Raji (cell line): ENCODE measurements around the gene ADGRF5.

Experiments used
- POLR2A ChIP-seq: IDR thresholded peaks from 2 replicates; pipeline ENCODE4 v1.6.1; 2011; ENCODE audit warnings: low read depth, low read length, control low read depth; ENCODE audit not compliant: insufficient read depth

Gene ADGRF5

DNA sequence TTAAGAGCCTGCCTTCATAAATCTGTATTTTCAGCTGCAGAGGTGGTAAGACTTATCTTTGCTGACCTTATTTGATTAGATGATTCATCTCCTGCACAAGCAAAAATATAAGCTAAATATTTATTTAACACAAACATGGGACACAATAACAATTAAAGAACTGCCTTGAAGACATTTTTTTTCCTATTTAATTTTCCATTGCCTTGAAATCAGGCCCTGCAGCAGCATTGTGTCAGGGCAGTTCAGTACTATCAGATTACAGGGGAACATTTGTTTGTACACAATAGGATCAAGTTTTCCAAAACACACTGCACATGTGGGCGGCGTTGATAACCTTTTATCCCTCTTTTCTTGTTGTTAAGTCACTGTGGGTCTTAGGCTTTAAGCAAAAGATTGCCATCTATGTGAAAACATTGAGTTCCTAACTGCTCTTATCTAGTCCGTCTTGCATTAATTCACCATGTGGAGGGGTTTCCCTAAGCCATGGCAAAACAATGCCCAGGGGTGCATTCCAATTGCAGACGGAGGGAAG lies 7.4 kb downstream of the ADGRF5 start:
- TF ChIP-seq POLR2A: no peak

DNA sequence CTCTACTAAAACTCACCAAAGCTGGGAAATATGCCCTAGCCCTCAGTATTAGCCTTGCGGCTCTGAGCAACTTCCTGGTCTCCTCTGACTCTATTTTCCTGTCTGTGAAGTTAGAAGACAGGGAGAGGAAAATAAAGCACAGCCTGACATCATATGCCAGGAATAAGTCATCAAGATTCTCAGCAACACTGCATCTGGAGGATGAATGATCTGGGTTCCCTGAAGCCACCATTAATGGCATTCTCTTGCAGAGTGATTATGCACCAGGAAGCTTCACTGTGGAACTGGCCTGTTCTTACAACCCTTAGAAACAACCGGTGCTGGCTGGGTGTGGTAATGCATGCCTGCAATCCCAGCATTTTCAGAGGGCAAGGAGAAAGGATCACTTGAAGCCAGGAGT lies 12.4 kb downstream of the ADGRF5 start:
- TF ChIP-seq POLR2A: no peak

DNA sequence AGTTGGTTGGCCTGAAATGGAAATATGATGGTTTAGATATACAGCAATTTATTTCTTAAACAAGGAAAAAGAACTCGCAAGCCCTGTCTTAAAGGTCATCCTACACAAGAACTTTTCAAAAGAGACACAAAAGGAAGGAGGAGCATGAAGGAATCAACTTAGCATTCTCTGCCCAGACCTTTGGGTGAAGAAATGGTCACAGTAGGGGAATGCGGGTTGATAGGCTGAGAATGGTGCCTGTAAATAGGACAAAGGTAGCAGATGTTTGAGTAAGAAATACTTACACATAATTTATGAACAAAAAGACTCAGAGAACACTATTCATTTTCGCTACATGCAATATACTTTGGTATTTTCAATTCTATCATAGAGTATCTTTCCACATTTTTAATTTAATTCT lies 15.0 kb downstream of the ADGRF5 start:
- no peak for TF ChIP-seq POLR2A

DNA sequence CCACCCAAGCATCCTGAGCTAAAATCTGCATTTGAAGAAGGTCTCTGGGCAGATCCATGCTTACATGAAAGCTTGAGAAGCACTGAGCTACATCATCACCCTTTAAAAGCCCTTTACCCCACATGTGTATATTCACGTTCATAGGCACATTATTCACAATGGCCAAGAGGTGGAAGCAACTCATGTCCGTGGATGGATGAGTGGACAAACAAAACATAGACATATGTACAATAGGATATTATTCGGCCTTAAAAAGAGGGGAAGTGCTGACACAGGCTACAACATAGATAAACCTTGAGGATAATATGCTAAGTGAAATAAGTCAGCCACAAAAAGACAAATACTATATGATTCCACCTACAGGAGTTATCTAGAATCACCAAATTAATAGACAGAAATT lies 17.6 kb downstream of the ADGRF5 start:
- TF ChIP-seq POLR2A: no peak

DNA sequence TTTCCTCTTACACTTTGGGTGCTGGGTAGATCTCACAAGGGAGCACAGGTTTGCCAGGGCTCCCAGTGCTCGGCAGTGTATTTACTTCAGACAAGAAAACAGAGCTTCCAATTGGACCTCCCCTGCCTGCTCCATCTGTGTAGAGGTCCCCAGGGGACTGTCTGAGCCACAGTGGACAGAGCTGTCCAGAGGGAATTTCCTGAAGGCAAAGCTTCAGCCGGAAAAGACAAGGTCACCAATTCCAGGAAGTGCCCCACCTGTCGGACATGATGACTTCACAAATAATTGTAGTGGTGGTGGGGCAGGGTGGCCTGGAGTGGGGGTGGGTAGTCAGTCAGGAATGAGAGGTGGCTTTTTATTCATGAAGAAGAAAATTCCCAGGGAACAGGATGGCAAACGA lies 18.6 kb downstream of the ADGRF5 start:
- TF ChIP-seq POLR2A: no peak

DNA sequence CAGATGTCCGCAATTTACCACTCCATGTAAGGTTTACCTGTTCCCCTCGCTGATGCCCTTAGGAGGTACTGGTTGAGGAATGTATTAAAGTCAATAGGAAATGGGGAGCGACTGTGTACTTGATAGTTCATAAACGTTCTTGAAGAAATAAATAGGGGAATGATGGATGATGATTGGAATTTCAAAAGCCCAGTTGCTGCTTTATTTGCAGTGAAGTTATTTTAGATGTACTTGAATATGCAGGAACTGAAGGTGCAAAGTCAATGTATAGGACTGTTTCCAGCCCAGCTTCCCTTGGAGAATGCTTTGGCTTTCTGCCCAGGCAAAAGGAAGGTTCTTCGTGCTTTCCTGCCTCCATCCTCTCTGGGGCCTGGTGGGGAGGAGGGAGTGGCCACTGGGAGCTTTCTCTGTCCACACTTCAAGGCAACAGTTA lies 19.8 kb downstream of the ADGRF5 start:
- TF ChIP-seq POLR2A: no peak

DNA sequence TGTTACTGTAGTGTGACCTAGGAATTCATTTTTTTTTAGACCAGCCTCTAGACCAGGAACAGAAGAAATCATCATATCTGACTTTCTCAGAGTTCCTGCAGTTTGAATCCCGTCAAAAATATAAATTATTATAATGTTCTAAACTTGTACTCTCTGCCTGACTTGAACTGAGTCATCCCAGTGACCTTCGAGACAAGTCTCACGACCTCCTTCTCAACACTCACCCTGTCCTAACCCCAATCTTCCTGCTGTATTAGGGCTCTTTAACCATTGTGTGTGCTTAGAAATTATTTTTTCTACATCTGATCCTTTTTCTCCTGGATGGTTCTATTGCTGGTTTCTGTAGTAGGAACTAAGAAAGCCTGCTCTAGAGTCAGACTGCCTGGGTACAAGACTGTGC lies 21.5 kb downstream of the ADGRF5 start:
- no peak for TF ChIP-seq POLR2A

DNA sequence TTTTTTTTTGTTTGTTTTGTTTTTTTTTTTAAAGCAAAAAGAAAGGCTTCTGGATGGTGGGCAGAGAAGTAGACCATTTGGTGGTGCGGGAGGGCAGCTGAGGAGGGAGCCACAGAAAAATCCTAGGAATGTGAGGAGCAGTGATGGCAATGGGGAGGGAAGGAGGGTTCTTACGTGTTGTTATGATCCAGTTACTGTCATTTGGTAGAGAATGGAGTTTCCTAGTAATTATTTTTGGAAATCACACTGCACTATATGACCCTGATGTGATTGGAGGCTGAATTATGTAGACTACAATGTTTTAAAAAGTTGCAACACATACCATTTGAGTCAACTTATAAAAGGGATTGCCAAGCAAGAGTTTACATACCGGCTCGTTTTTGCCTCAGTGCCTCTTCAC lies 22.1 kb downstream of the ADGRF5 start:
- TF ChIP-seq POLR2A: no peak

DNA sequence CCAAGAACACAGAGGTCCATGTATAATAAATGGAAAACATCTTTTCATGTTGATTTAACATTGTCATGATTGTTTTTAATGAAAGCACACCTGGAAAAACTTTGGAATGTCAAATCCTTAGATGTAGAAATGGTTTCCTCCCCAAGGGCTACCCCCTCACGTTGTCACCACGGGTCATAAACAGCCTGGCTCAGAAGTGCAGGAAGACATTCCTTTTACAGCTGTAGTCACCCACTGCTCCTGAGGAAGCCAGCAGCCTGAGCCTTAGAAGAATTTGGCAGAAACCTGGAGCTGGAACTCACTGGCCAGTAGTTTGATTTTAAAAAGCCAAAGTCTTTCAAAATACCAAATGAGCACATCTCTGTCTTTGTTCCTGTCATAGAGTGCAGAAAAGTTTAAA lies 23.7 kb downstream of the ADGRF5 start:
- no peak for TF ChIP-seq POLR2A

DNA sequence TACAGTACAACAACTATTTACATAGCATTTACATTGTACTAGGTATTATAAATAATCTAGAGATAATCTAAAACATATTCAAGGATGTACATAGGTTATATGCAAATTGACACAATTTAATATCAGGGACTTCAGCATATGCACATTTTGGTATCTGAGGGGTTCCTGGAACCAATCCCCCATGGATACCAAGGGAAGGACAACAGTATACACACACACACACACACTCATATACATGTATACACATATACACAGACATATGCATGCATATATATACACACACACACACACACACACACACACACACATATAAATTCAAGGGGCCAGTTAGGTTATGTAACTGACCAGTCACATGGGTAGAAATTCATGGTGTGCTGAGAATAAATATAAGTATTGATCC lies 24.9 kb downstream of the ADGRF5 start:
- no peak for TF ChIP-seq POLR2A

DNA sequence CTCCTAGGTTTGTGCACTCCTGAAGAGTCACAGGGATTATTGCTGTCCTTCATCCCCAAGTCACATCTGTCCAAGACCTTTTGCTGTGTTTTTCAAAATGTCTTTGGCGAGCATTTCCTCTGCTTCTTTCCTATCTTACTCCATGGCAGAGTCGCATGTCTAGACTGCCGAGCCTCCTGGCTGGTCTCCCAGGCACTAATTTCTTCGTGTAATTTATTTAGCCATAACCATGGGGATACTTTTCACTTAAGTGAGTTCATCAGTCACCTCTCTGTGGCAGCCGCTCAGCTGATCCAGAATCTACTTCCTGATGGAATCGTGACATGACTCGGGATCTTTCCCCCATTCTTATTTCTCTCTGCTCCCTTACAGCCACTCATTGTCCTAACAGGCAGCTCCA lies 25.8 kb downstream of the ADGRF5 start:
- TF ChIP-seq POLR2A: no peak

DNA sequence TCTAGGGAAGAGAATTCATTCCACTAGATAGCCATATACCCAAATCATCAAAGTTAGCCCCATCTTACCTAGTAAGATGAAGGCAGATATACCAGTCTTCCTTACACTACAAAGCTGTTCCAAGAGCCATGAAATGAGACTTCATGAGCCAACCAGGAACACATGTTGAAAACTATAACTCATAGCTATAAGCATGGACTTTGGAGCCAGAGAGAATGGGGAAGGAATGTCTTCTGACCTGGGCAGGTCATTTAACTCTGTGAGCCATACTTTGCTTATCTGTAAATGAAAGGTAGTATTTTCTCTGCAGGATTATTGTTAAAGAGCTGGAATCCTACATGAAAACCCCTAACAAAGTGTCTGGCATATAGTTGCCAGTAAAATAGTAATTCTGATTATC lies 27.3 kb downstream of the ADGRF5 start:
- TF ChIP-seq POLR2A: no peak

DNA sequence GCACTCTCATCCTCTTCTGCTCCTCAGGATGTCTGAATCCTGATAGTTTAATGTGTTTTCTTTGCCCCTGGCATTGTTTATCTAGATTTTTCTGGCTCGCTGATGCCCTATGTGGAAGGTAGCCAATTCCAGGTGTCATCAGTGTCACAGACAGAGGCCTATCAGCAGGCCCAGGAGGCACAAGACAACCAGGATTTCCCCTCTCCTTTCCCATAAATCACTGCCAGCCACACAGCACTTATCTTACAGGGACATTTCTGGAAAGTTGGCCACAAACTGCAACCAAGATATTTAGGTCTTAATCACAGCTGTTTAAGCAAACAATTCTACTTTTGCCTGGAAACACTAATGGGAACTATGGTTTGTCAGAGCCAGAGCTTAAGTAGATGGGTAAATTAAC lies 28.1 kb downstream of the ADGRF5 start:
- TF ChIP-seq POLR2A: no peak

DNA sequence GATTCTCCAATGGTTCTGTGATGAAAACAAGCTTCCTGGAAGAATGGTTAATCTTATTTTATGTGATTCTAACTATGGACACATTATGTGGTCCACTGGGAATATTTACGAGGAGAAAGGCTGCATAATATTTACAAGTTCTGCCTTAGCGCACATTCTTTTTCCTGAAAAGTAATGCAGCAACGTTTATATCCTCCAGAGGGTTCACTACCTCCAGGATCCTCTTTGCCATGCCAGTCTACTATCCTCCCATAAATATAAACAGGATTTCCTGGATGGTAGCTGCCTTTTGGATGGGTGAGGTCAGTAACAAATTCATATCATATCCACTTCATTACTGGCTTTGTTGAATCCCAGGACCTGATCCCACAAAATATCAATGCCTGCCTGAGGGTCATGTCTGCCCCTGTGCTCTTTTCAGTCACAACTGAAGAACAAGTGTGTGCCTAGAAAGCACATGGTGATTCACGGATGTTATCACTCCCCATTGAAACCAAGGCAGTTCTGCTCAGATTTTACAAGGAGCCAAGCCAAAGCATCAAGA lies 30.4 kb downstream of the ADGRF5 start:
- TF ChIP-seq POLR2A: no peak

DNA sequence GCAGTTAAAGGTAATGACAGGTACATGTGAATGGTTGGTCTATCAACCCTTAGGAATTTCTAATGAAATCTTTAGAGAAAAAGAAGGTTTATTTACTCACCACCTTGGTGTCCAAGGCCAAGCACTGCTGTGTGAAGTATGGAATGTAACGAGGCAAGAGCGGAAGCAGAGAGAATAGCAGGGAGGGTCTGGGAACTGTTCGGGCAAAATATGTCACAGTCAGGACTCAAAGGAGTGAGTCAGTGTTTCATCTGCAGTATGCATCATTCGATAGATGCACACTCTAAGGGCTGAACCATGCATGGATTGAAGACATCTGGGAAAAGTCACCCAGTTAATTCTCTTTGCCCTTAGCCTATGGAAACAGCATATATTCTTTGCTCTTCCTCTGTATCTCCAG lies 33.2 kb downstream of the ADGRF5 start:
- no peak for TF ChIP-seq POLR2A

DNA sequence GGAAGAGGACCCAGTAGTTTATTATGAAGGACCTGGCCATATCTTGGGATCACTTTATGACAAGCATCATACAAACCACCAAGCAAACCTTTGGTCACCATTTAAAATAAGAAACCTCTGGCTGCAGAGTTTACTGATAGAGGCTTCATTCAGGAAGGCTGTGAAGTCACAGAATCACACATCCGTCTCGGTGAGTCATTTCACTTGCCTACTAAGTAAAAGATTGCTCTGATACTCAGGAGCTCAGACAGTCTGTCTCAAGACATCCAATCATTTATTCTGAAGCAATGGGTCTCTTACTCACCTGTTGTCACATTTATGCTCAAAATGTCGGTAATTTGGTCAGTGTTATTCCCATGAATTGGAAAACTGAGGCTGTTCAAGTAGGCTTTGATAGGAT lies 33.7 kb downstream of the ADGRF5 start:
- no peak for TF ChIP-seq POLR2A

DNA sequence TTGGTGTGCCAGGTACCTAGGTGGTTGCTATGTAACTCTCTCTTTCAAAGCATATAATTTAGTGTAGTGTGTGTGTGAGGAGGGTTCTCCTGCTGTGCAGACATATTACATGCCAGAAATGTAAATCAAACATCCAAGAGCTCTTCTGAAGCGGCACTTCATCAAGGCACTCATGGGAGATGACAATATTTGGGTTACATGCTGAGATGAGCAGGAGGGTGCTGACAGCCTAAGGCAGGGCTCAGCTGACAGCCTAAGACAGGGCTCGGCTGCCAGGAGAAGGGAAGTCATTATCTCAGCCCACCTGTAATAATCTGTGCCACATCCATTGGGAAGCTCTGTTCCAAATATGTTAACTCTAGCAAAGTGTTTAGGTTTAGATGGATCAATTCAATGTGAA lies 39.1 kb downstream of the ADGRF5 start:
- no peak for TF ChIP-seq POLR2A
